ENCODE measurements around the gene SBNO2.

GRCh38 chr19:1144741-1145140, 29.3 kb downstream of the SBNO2 start:
- TF ChIP-seq YY1 (IDR thresholded peaks at IDR 0.05; ENCODE audit: insufficient read depth, insufficient read length) (no peak), ZNF274 (IDR thresholded peaks at IDR 0.05; ENCODE audit: low read depth, low read length) (no peak)

Data from NT2/D1 (cell line).